ENCODE measurements around the gene PM20D1.

The PM20D1 gene

GRCh38 chr1:205797168-205797567, 52.8 kb downstream of the PM20D1 start:
- TF ChIP-seq GATA3 (IDR thresholded peaks at IDR 0.05; ENCODE audit: low read depth, low read length): no peak
- TF ChIP-seq GATA2 (IDR thresholded peaks at IDR 0.05; ENCODE audit: low read depth, low read length): no peak

GRCh38 chr1:205794011-205794730, 55.8 kb downstream of the PM20D1 start:
- no peak for TF ChIP-seq GATA2 (IDR thresholded peaks at IDR 0.05; ENCODE audit: low read depth, low read length)
- TF ChIP-seq GATA3 (IDR thresholded peaks at IDR 0.05; ENCODE audit: low read depth, low read length): no peak

DNA sequence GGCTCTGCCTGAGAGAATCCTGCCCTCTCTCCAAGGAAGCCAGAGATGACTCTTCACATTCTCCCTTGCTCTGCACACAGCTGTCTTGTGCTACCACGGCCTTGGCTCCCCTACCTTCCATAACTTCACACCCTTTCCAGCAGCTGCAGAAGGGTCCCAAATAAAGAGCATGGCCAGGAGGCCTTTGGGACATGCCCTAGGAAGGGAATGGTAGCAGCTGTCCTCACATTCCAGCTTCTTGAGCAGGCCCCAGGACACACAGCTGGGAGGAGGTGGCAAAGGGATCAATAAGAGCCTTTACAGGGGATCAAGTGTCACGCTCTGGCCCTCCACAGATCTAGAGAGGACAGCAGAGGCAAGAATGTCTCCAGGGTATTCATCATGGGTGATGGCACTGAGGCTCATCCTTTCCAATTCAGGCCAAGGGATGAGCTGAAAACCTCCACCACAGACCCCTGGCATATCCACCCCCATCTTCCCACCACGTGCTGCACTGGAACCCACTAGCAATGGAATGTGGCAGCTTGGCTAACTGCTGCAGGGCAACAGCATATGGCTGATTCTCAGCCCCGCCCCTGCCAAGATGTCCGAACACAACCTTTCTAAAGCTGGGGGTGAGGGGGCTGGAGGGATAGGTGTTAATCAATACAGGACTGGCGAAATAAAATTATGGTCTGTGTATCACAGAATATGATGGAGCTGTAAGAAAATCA, 56.8 kb downstream of the PM20D1 start:
- no peak for TF ChIP-seq GATA2 (IDR thresholded peaks at IDR 0.05; ENCODE audit: low read depth, low read length)
- no peak for TF ChIP-seq GATA3 (IDR thresholded peaks at IDR 0.05; ENCODE audit: low read depth, low read length)

DNA sequence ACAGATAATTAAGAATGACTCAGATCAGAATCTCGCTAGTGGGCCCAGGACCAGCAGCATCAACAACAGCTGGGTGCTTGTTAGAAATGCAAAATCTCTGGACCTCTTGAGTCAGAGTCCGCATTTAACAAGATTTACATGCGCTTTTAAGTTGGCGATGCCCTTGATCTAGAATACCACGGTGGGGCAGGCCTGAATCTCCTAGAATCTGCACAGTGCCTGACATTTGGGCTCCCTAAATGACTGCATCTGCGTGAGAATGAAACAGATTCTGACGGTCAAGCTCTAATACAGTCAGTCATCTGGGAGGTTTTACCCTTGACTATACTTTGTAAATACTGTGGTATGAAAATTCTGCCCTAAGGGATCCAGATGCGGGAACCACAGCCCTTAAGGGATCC, 57.5 kb downstream of the PM20D1 start:
- TF ChIP-seq GATA2 (IDR thresholded peaks at IDR 0.05; ENCODE audit: low read depth, low read length) (no peak), GATA3 (IDR thresholded peaks at IDR 0.05; ENCODE audit: low read depth, low read length) (no peak)

GRCh38 chr1:205791568-205792180, 58.3 kb downstream of the PM20D1 start:
- TF ChIP-seq GATA2 (IDR thresholded peaks at IDR 0.05; ENCODE audit: low read depth, low read length): no peak
- no peak for TF ChIP-seq GATA3 (IDR thresholded peaks at IDR 0.05; ENCODE audit: low read depth, low read length)

- no peak for TF ChIP-seq GATA3 (IDR thresholded peaks at IDR 0.05; ENCODE audit: low read depth, low read length)
- TF ChIP-seq GATA2 (IDR thresholded peaks at IDR 0.05; ENCODE audit: low read depth, low read length): no peak
Observed at GRCh38 chr1:205787287-205787916, 62.5 kb downstream of the PM20D1 start.

DNA sequence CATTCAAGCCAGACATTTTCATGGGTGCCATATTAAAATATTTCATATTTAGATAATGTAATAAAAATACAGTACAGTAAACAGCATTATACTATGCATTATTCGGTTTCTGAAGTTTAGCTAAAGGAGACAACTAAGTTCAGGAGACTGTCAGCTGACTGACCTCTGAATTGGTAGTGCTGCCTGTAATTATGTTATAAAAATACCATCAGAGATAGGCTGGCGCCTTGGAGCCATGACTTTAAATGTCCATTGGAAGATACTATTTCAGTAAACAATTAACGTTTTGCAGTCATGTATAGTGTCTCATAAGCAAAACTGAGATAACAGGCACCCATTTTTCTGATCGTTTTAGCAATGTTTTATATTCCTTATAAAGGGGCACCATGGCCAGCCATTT, 63.3 kb downstream of the PM20D1 start:
- TF ChIP-seq GATA3 (IDR thresholded peaks at IDR 0.05; ENCODE audit: low read depth, low read length) (no peak), GATA2 (IDR thresholded peaks at IDR 0.05; ENCODE audit: low read depth, low read length) (no peak)

DNA sequence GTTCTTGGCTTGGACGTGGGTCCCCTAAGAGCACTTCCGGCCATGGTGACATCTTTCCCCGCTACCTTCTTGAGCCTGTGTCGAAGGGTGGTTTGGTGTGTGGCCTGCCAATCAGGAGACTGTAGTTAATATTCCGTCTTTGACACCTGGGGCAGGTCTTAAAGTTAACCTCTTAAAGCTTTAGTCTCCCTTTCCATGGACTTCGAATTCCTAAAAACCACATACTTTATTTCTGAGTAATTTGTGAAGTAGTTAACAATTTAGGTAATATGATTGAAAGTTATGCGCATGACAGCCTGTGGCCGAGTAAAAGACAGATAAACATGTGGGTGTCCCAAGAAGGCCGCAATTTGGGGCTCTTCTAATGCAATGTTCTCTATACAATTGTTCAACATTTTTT, 64.5 kb downstream of the PM20D1 start:
- TF ChIP-seq GATA2 (IDR thresholded peaks at IDR 0.05; ENCODE audit: low read depth, low read length): no peak
- TF ChIP-seq GATA3 (IDR thresholded peaks at IDR 0.05; ENCODE audit: low read depth, low read length): no peak

GRCh38 chr1:205783904-205784303, 66.0 kb downstream of the PM20D1 start:
- no peak for TF ChIP-seq GATA3 (IDR thresholded peaks at IDR 0.05; ENCODE audit: low read depth, low read length)
- TF ChIP-seq GATA2 (IDR thresholded peaks at IDR 0.05; ENCODE audit: low read depth, low read length): no peak

GRCh38 chr1:205783433-205783795, 66.5 kb downstream of the PM20D1 start:
- TF ChIP-seq GATA2 (IDR thresholded peaks at IDR 0.05; ENCODE audit: low read depth, low read length) (no peak), GATA3 (IDR thresholded peaks at IDR 0.05; ENCODE audit: low read depth, low read length) (no peak)

- no peak for TF ChIP-seq GATA3 (IDR thresholded peaks at IDR 0.05; ENCODE audit: low read depth, low read length)
- no peak for TF ChIP-seq GATA2 (IDR thresholded peaks at IDR 0.05; ENCODE audit: low read depth, low read length)
Observed at GRCh38 chr1:205782627-205783432, 67.1 kb downstream of the PM20D1 start.

DNA sequence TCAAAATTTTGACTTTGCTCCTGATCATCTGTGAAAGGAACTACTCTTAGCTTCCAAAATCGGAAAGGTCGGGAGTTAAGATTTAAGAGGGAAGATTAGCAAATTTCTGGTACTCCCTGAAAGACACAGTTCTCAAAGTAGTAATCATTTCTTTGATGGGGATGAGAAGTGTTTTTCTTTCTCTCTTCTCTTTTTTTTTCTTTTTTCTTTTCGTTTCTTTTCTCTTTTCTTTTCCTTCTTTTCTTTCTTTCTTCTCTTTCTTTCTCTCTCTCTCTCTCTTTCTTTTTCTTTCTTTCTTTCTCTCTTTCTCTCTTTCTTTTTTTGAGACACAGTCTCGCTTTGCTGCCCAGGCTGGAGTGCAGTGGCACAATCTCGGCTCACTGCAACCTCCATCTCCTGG, 69.6 kb downstream of the PM20D1 start:
- no peak for TF ChIP-seq GATA3 (IDR thresholded peaks at IDR 0.05; ENCODE audit: low read depth, low read length)
- no peak for TF ChIP-seq GATA2 (IDR thresholded peaks at IDR 0.05; ENCODE audit: low read depth, low read length)

Data from SH-SY5Y (cell line).